WTC11 (cell line): Measurements from ENCODE around the gene BFSP1. TPM values are rescaled to one million over a fixed set of nuclear protein-coding genes. Genes with fewer than 3 reads are reported as not detected.

ENCODE experiments used
- ATAC-seq: fragments of 200-7000 bp; cut with Tn5 transposase; 2 replicates; pipeline ENCODE4 v1.10.0; 2021; ENCODE audit warnings: mild to moderate bottlenecking, moderate library complexity
- CTCF ChIA-PET: fragments of 300-600 bp; sonication (Branson Sonifier 250); formaldehyde crosslinking; loops from one replicate; lab custom pipeline; 2021; ENCODE audit warnings: antibody characterized with exemption; lab: Charles Lee
- POLR2A ChIA-PET: fragments of 350-600 bp; sonication (Branson Sonifier 250); formaldehyde crosslinking; loops from one replicate; lab custom pipeline; 2021; ENCODE audit warnings: antibody characterized with exemption; lab: Charles Lee
- DNase-seq: peaks from one replicate; pipeline ENCODE4 v3.0.0; 2021; ENCODE audit warnings: low spot score
- H3K27ac Mint-ChIP-seq: 2 replicates; pipeline ENCODE4 v1.8.0; 2021; ENCODE audit warnings: mixed read lengths
- H3K27me3 Mint-ChIP-seq: 2 replicates; pipeline ENCODE4 v1.8.0; 2021; ENCODE audit warnings: low read depth, mild to moderate bottlenecking, moderate library complexity, mixed read lengths
- H3K36me3 Mint-ChIP-seq: 2 replicates; pipeline ENCODE4 v1.8.0; 2021; ENCODE audit warnings: mixed read lengths
- H3K4me1 Mint-ChIP-seq: 2 replicates; pipeline ENCODE4 v1.8.0; 2022; ENCODE audit warnings: mixed read lengths
- H3K4me3 Mint-ChIP-seq: 2 replicates; pipeline ENCODE4 v1.8.0; 2021; ENCODE audit warnings: mild to moderate bottlenecking, moderate library complexity, mixed read lengths
- H3K9me3 Mint-ChIP-seq: 2 replicates; pipeline ENCODE4 v1.8.0; 2021; ENCODE audit warnings: mixed read lengths
- AR ChIP-seq: fragments of 250-450 bp; sonication (Bioruptor Pico); IDR thresholded peaks from 2 replicates; pipeline ENCODE4 v1.9.0; 2021; ENCODE audit warnings: mild to moderate bottlenecking
- ATF2 ChIP-seq: sonication (generic); formaldehyde crosslinking; IDR thresholded peaks from 2 replicates; pipeline ENCODE4 v1.8.1; 2022; ENCODE audit warnings: low read depth, missing genetic modification reagents, borderline replicate concordance
- ATF3 ChIP-seq: sonication (generic); formaldehyde crosslinking; conservative IDR thresholded peaks from 2 replicates; pipeline ENCODE4 v1.8.1; 2022; ENCODE audit warnings: mild to moderate bottlenecking, missing genetic modification reagents
- ATF6 ChIP-seq: sonication (generic); formaldehyde crosslinking; IDR thresholded peaks from 2 replicates; pipeline ENCODE4 v1.8.1; 2023; ENCODE audit warnings: mild to moderate bottlenecking, missing genetic modification reagents
- CBFB ChIP-seq: sonication (generic); formaldehyde crosslinking; IDR thresholded peaks from 2 replicates; pipeline ENCODE4 v1.8.1; 2022; ENCODE audit warnings: mild to moderate bottlenecking, low read depth, missing genetic modification reagents
- ELF4 ChIP-seq: sonication (generic); formaldehyde crosslinking; IDR thresholded peaks from 2 replicates; pipeline ENCODE4 v1.8.1; 2022; ENCODE audit warnings: low read depth, mild to moderate bottlenecking, moderate library complexity, missing genetic modification reagents
- ERG ChIP-seq: fragments of 250-450 bp; sonication (Bioruptor Pico); IDR thresholded peaks from 2 replicates; pipeline ENCODE4 v1.8.0; 2021; ENCODE audit warnings: mild to moderate bottlenecking
- ETV6 ChIP-seq: sonication (generic); formaldehyde crosslinking; IDR thresholded peaks from 2 replicates; pipeline ENCODE4 v1.8.1; 2022; ENCODE audit warnings: mild to moderate bottlenecking, missing genetic modification reagents
- FOXK1 ChIP-seq: sonication (generic); formaldehyde crosslinking; IDR thresholded peaks from 2 replicates; pipeline ENCODE4 v1.8.0; 2022; ENCODE audit warnings: mild to moderate bottlenecking, moderate library complexity, missing genetic modification reagents
- FOXP4 ChIP-seq: sonication (generic); formaldehyde crosslinking; IDR thresholded peaks from 2 replicates; pipeline ENCODE4 v1.8.0; 2022; ENCODE audit warnings: mild to moderate bottlenecking, missing genetic modification reagents
- GABPB1 ChIP-seq: sonication (generic); formaldehyde crosslinking; IDR thresholded peaks from 2 replicates; pipeline ENCODE4 v1.8.1; 2023; ENCODE audit warnings: mild to moderate bottlenecking, missing genetic modification reagents
- HMGXB4 ChIP-seq: sonication (generic); formaldehyde crosslinking; IDR thresholded peaks from 2 replicates; pipeline ENCODE4 v1.8.1; 2023; ENCODE audit warnings: mild to moderate bottlenecking, moderate library complexity, missing genetic modification reagents
- NR1H2 ChIP-seq: sonication (generic); formaldehyde crosslinking; IDR thresholded peaks from 2 replicates; pipeline ENCODE4 v1.9.0; 2021; ENCODE audit warnings: mild to moderate bottlenecking, moderate library complexity, missing genetic modification reagents
- PRRX2 ChIP-seq: fragments of 250-450 bp; sonication (Bioruptor Pico); IDR thresholded peaks from 2 replicates; pipeline ENCODE4 v1.8.0; 2021; ENCODE audit warnings: mild to moderate bottlenecking
- TEAD1 ChIP-seq: sonication (generic); formaldehyde crosslinking; IDR thresholded peaks from 2 replicates; pipeline ENCODE4 v1.8.0; 2022; ENCODE audit warnings: mild to moderate bottlenecking, missing genetic modification reagents
- USF1 ChIP-seq: sonication (generic); formaldehyde crosslinking; IDR thresholded peaks from 2 replicates; pipeline ENCODE4 v1.8.0; 2022; ENCODE audit warnings: mild to moderate bottlenecking, missing genetic modification reagents
- USF2 ChIP-seq: sonication (generic); formaldehyde crosslinking; IDR thresholded peaks from 2 replicates; pipeline ENCODE4 v1.8.1; 2023; ENCODE audit warnings: mild to moderate bottlenecking, missing genetic modification reagents, moderate library complexity
- total RNA-seq: library from RNA; stranded (reverse); gene quantifications from 3 replicates; pipeline ENCODE4 v1.2.3, GENCODE V29; 2021

BFSP1 gene
- total RNA-seq, 1 experiment from 2014 or later, result 3.0 TPM

GRCh38 chr20:17452441-17452840, 78.7 kb downstream of the BFSP1 start:
- POLR2A ChIA-PET, result no interaction called here
- ATAC-seq, result no peak
- DNase-seq, result no peak
- no peaks in the 10 kb centered on the region for H3K27me3 Mint-ChIP-seq
- no peak overlapping the region for H3K27ac Mint-ChIP-seq
- no peak overlapping the region for H3K4me3 Mint-ChIP-seq
- 0 out of 2 replicates have a peak, but pooled peaks cover 6% of the 10 kb centered on the region for H3K9me3 Mint-ChIP-seq
- CTCF ChIA-PET, result interaction anchor here (0.6 kb wide), 1 partner anchor 34 kb away, joined by 3 read pairs; no protein-coding TSS in a partner anchor
- H3K4me1 Mint-ChIP-seq, result no peaks in the 10 kb centered on the region
- TF ChIP-seq USF2 (CRISPR knock-in tag) (no peak), GABPB1 (CRISPR knock-in tag) (no peak), TEAD1 (CRISPR knock-in tag) (no peak), ATF6 (CRISPR knock-in tag) (no peak), FOXP4 (CRISPR knock-in tag) (no peak), USF1 (CRISPR knock-in tag) (no peak), NR1H2 (CRISPR knock-in tag) (no peak), ELF4 (no peak), ETV6 (CRISPR knock-in tag) (no peak), ATF2 (no peak), PRRX2 (CRISPR knock-in tag) (no peak), HMGXB4 (CRISPR knock-in tag) (no peak), FOXK1 (CRISPR knock-in tag) (no peak), CBFB (CRISPR knock-in tag) (no peak), ERG (CRISPR knock-in tag) (no peak), AR (CRISPR knock-in tag) (no peak), ATF3 (CRISPR knock-in tag) (no peak)
- no peaks in the 10 kb centered on the region for H3K36me3 Mint-ChIP-seq
